ENCODE data around the gene PAK4.

DNA sequence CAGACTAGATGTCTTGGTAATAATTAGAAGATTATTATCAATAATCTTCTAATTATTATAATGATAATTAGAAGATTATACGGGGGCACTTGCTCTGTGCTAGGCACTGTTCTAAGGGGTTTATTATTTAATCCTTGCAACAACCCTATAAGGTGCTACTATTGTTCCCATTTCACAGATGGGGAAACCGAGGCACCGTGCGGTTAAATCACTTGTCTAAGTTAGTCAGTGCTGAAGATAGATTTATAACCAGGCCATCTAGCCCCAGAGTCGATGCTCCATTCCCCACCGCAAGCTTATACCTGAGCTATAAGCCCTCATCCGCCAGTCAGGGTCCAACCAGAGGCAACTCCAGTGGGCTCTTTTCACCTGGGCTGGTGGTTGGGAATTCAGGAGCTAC lies 43.4 kb upstream of the PAK4 start:
- TF ChIP-seq, protein P1, sequence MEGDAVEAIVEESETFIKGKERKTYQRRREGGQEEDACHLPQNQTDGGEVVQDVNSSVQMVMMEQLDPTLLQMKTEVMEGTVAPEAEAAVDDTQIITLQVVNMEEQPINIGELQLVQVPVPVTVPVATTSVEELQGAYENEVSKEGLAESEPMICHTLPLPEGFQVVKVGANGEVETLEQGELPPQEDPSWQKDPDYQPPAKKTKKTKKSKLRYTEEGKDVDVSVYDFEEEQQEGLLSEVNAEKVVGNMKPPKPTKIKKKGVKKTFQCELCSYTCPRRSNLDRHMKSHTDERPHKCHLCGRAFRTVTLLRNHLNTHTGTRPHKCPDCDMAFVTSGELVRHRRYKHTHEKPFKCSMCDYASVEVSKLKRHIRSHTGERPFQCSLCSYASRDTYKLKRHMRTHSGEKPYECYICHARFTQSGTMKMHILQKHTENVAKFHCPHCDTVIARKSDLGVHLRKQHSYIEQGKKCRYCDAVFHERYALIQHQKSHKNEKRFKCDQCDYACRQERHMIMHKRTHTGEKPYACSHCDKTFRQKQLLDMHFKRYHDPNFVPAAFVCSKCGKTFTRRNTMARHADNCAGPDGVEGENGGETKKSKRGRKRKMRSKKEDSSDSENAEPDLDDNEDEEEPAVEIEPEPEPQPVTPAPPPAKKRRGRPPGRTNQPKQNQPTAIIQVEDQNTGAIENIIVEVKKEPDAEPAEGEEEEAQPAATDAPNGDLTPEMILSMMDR (IDR thresholded peaks at IDR 0.05) = no peak
- TF ChIP-seq POLR2A (IDR thresholded peaks at IDR 0.05) = no peak
